Transverse colon (tissue), 4 donors: Measurements from ENCODE around the gene POU5F1. TPM values are rescaled to one million over a fixed set of nuclear protein-coding genes. Genes with fewer than 3 reads are reported as not detected.
"Not testable (repeated sequence)": the region's sequence is repeated elsewhere in the genome, so short reads cannot be mapped to it uniquely, and the experiment has no call there.

Source experiments
- DNase-seq: peaks from one replicate; pipeline ENCODE4 v3.0.0-alpha.2; 2019
- H3K27ac ChIP-seq, 4 donors: fragments of 200-600 bp; sonication (generic); 2 replicates each; pipeline ENCODE4 v1.5.1; 2016 to 2018; ENCODE audit warnings: inconsistent platforms in 4 of 4
- H3K27me3 ChIP-seq: fragments of 200-600 bp; sonication (generic); 2 replicates; pipeline ENCODE4 v1.5.1; 2017; ENCODE audit warnings: inconsistent platforms
- H3K36me3 ChIP-seq, 4 donors: fragments of 200-600 bp; sonication (generic); 2 replicates each; pipeline ENCODE4 v1.5.1; 2017 to 2019; ENCODE audit warnings: inconsistent platforms in 4 of 4
- H3K4me1 ChIP-seq, 4 donors: fragments of 200-600 bp; sonication (generic); 2 replicates each; pipeline ENCODE4 v1.5.1; 2017 to 2020; ENCODE audit warnings: inconsistent platforms in 4 of 4
- H3K4me3 ChIP-seq, 4 donors: fragments of 200-600 bp; sonication (generic); 1 replicate in 1 of 4; 2 replicates in 3 of 4; pipeline versions ENCODE4 v1.5.1 to v1.6.1; 2017 to 2019; ENCODE audit warnings: inconsistent platforms in 4 of 4
- H3K9me3 ChIP-seq, 2 donors: fragments of 200-600 bp; sonication (generic); 2 replicates each; pipeline ENCODE4 v1.5.1; 2017 to 2019; ENCODE audit warnings: inconsistent platforms in 2 of 2
- CTCF ChIP-seq, 5 experiments: fragments of 200-600 bp in 3 of 5; fragments of 450-650 bp in 2 of 5; sonication (generic) in 3 of 5; IDR thresholded peaks; 1 replicate in 2 of 5; 2 replicates in 3 of 5; pipeline ENCODE4 v1.5.1; 2016 to 2017; ENCODE audit warnings: antibody characterized with exemption in 5 of 5, inconsistent platforms in 3 of 5, mild to moderate bottlenecking in 2 of 5, moderate library complexity in 1 of 5
- EP300 ChIP-seq: sonication (generic); formaldehyde crosslinking; IDR thresholded peaks from one replicate; pipeline ENCODE4 v1.6.1; 2017; ENCODE audit warnings: antibody characterized with exemption, low read depth
- POLR2A ChIP-seq: fragments of 450-650 bp; IDR thresholded peaks from one replicate; pipeline ENCODE4 v1.6.1; 2016; ENCODE audit warnings: antibody characterized with exemption, mild to moderate bottlenecking, moderate library complexity
- POLR2AphosphoS5 ChIP-seq, 3 donors: sonication (generic); formaldehyde crosslinking; IDR thresholded peaks; one replicate each; pipeline ENCODE4 v1.6.1; 2016; ENCODE audit warnings: antibody characterized with exemption in 3 of 3
- WGBS, 2 donors: methylation state at CpG; one replicate each; pipeline ENCODE4 v1.1.5; 2018; ENCODE audit warnings: low coverage in 1 of 2; 5-methylcytosine and 5-hydroxymethylcytosine counted together
- in situ Hi-C, 4 donors: fragments of 200-750 bp; cut with MboI; loops; one replicate each; pipeline versions ENCODE4 v1.15.0 to v1.15.1; 2017; ENCODE audit warnings: low sequenced_read_pairs in 3 of 4, low pct_ligation_motif_present in 1 of 4, low pct_unique_long_range_greater_than_20kb in 1 of 4
- intact Hi-C: fragments of 100-400 bp; cut with DNase I; formaldehyde crosslinking; loops from one replicate; pipeline ENCODE4 v1.15.1; 2023; ENCODE audit warnings: low total_unique reads
- total RNA-seq, 4 donors: library from RNA; depleted of rRNA; stranded (reverse); fragments of >200 nt; gene quantifications; one replicate each; pipeline ENCODE4 v1.1.0, GENCODE V29; 2016

The POU5F1 gene
- 100 to 1,000 TPM in 1 of 4 donors, 10 to 100 TPM in 3; 11.5 to 434 (median 29.2) TPM for total RNA-seq

- DNase-seq: no peak
- in situ Hi-C loops: no loop called here
- H3K9me3 ChIP-seq: no peaks in the 10 kb centered on the region
- TF ChIP-seq POLR2AphosphoS5 (IDR thresholded peaks at IDR 0.05) (no peak), POLR2A (no peak), EP300 (no peak), CTCF (IDR thresholded peaks at IDR 0.05) (no peak)
- intact Hi-C loops: no loop called here
- H3K27ac ChIP-seq: no peak within 1 kb of the TSS
- no peak within 1 kb of the TSS for H3K4me3 ChIP-seq
- WGBS, 2 donors: 80 to 83% methylated on average over 3 to 9 of the region's 9 CpGs
- H3K36me3 ChIP-seq: no peaks in the 10 kb centered on the region
- H3K4me1 ChIP-seq: no peaks in the 10 kb centered on the region
- H3K27me3 ChIP-seq: no peaks in the 10 kb centered on the region
Measured at GRCh38 chr6:31170600-31170881, at the start of gene POU5F1. TSS of gene POU5F1 (minus strand) at chr6:31170682. CDS start at chr6:31170620, 62 bp downstream.

- no peak for DNase-seq
- Histone ChIP-seq H3K36me3 (no peaks in the 10 kb centered on the region), H3K4me1 (no peaks in the 10 kb centered on the region), H3K27ac (peak overlapping the region in 2 of 4 donors; percentile 50 to 59), H3K4me3 (no peak overlapping the region), H3K27me3 (no peaks in the 10 kb centered on the region), H3K9me3 (peaks cover 4 to 7% of the 10 kb centered on the region in 2 donors)
- TF ChIP-seq POLR2AphosphoS5 (IDR thresholded peaks at IDR 0.05): no peak
- no peak for TF ChIP-seq EP300
- no peak for TF ChIP-seq POLR2A
- TF ChIP-seq CTCF (IDR thresholded peaks at IDR 0.05): no peak
- WGBS, 2 donors: 85 to 87% methylated on average over 5 to 7 of the region's 7 CpGs
- in situ Hi-C loops (loop anchor here in 1 of 4 donors (10.0 kb wide), 1 partner anchor 48 kb away; no protein-coding TSS in a partner anchor), intact Hi-C loops (no loop called here)
Measured at GRCh38 chr6:31216208-31216898, 45.9 kb upstream of the POU5F1 start.

- intact Hi-C loops: not testable (repeated sequence)
- in situ Hi-C loops: loop anchor here in 1 of 4 donors (10.0 kb wide), 1 partner anchor 50 kb away; no protein-coding TSS in a partner anchor
Measured at GRCh38 chr6:31215216-31215615, 44.7 kb upstream of the POU5F1 start.

GRCh38 chr6:31214516-31214915 is 44.0 kb upstream of the POU5F1 start:
- no peak for DNase-seq
- H3K9me3 ChIP-seq: peaks cover 4 to 7% of the 10 kb centered on the region in 2 donors
- H3K27me3 ChIP-seq: no peaks in the 10 kb centered on the region
- 81% methylated on average over 1 of the region's 1 CpG; no CpG with 5 or more reads in 1 of the 2 donors for WGBS, 2 donors
- H3K27ac ChIP-seq: no peak overlapping the region
- peaks cover 0 to 2% (median under 1%) of the 10 kb centered on the region in 4 donors for H3K4me1 ChIP-seq
- no peak for TF ChIP-seq POLR2AphosphoS5 (IDR thresholded peaks at IDR 0.05)
- TF ChIP-seq POLR2A: no peak
- no peak for TF ChIP-seq CTCF (IDR thresholded peaks at IDR 0.05)
- in situ Hi-C loops (loop anchor here in 1 of 4 donors (10.0 kb wide), 1 partner anchor 50 kb away; no protein-coding TSS in a partner anchor), intact Hi-C loops (no loop called here)
- H3K4me3 ChIP-seq: no peak overlapping the region
- no peaks in the 10 kb centered on the region for H3K36me3 ChIP-seq

More at GRCh38 chr6:31215216-31215615, 44.7 kb upstream of the POU5F1 start:
- not testable (repeated sequence) for DNase-seq, H3K27ac ChIP-seq, H3K4me1 ChIP-seq, H3K36me3 ChIP-seq, H3K27me3 ChIP-seq, H3K4me3 ChIP-seq, H3K9me3 ChIP-seq
- WGBS, 2 donors: 40 to 85% methylated on average over 1 to 2 of the region's 2 CpGs
